Ishikawa (cell line): ENCODE results near the gene SDK1.

Experiments
- EP300 ChIP-seq: IDR thresholded peaks from 2 replicates; pipeline ENCODE4 v1.6.1; 2012; ENCODE audit warnings: borderline replicate concordance
- MAX ChIP-seq: IDR thresholded peaks from 2 replicates; pipeline ENCODE4 v1.6.1; 2012

- TF ChIP-seq EP300 (no peak), MAX (no peak)
Measured at GRCh38 chr7:4172883-4173282, 871.8 kb downstream of the SDK1 start.
